Activated CD8-positive, alpha-beta memory T cell treated with anti-CD3 and anti-CD28 coated beads for 36 hours (primary cell): ENCODE data around the gene PYROXD2. TPM values are rescaled to one million over a fixed set of nuclear protein-coding genes. Genes with fewer than 3 reads are reported as not detected.
"Not testable (repeated sequence)": the region's sequence is repeated elsewhere in the genome, so short reads cannot be mapped to it uniquely, and the experiment has no call there.

Experiments used
- CTCF ChIA-PET: fragments of 350-600 bp; sonication (Branson Sonifier 250); formaldehyde crosslinking; loops from one replicate; lab custom pipeline; 2021; ENCODE audit warnings: antibody characterized with exemption; lab: Charles Lee
- POLR2A ChIA-PET: fragments of 350-600 bp; sonication (Branson Sonifier 250); formaldehyde crosslinking; loops from one replicate; lab custom pipeline; 2021; ENCODE audit warnings: antibody characterized with exemption; lab: Charles Lee
- total RNA-seq, 2 experiments: library from RNA; stranded (reverse); gene quantifications; one replicate each; pipeline ENCODE4 v1.2.3, GENCODE V29; 2021

Gene PYROXD2
- total RNA-seq, 2 experiments from 2014 or later: 1.3 to 2.2 TPM

- ChIA-PET CTCF (interaction anchor here (1.1 kb wide), 1 partner anchor 10 kb away, joined by 3 read pairs; no protein-coding TSS in a partner anchor), POLR2A (no interaction called here)
Observed at GRCh38 chr10:98403812-98404504, 11.0 kb downstream of the PYROXD2 start.

DNA sequence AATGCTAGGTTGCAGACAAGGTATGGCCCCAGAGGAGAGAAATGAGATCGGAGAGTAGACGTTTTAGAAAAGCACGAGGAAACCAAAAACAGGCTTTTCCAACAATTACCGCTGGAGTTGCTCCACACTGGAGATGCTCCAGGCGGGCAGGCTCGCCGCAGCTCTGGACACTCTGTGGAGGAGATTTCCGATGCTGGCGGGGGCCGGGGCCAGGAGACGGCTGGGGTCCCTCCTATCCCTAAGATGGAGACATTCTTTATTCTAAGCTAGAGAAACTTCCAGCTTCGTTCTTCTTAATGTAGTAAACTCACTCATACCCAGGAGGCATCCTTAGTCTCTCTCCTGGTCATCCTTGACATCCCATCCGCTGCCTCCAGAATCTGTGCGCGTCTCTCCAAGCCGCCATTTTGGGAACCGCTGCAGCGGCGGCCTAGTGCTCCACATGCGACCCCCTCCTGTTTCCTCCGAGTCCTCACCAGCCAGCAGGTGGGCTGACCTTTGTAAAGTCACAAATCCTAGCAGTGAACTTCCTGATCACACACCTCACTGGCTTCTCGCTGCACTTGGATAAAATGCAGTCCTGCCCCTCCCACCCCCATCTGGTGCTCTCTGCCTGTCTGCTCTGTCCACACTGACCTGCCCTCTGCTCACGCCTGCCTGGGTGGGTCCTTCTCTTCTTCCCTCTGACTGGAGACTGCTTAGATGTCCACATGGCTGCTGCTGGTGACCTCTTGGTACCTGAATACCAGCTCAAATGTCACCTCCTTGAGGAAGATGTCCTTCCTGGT, 11.9 kb downstream of the PYROXD2 start:
- CTCF ChIA-PET: no interaction called here
- POLR2A ChIA-PET: no interaction called here

- CTCF ChIA-PET: no interaction called here
- POLR2A ChIA-PET: no interaction called here
Observed at GRCh38 chr10:98402478-98402877, 12.5 kb downstream of the PYROXD2 start.

DNA sequence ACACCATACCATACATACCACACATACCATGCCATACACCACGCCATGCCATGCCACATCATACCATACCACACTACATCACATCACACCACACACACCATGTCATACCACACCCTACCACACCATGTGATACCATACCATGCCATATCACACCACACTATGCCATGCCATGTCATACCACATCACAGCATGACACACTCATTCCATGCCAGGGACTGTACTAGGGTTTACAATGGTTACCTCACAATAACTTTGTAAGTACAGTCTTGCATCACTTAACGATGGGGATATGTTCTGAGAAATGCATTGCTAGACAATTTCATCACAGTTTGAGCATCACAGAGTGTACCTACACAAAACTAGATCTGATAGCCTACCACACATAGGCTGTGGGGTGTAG, 14.5 kb downstream of the PYROXD2 start:
- POLR2A ChIA-PET: no interaction called here

GRCh38 chr10:98399784-98400183, 15.2 kb downstream of the PYROXD2 start:
- POLR2A ChIA-PET: no interaction called here
- CTCF ChIA-PET: no interaction called here

More for the DNA sequence above, 14.5 kb downstream of the PYROXD2 start:
- CTCF ChIA-PET: no interaction called here

- ChIA-PET POLR2A (no interaction called here), CTCF (interaction anchor here (1.5 kb wide), 1 partner anchor 10 kb away, joined by 3 read pairs; no protein-coding TSS in a partner anchor)
Observed at GRCh38 chr10:98397089-98397600, 17.8 kb downstream of the PYROXD2 start.

- ChIA-PET POLR2A (no interaction called here), CTCF (interaction anchor here (1.3 to 1.5 kb wide), 2 partner anchors 9 to 30 kb away, joined by 3 read pairs; no protein-coding TSS in a partner anchor)
Observed at GRCh38 chr10:98396096-98397063, 18.6 kb downstream of the PYROXD2 start.

GRCh38 chr10:98394851-98395440, 20.0 kb downstream of the PYROXD2 start:
- CTCF ChIA-PET: interaction anchor here (1.1 kb wide), 1 partner anchor 55 kb away, joined by 3 read pairs; no protein-coding TSS in a partner anchor
- POLR2A ChIA-PET: no interaction called here

DNA sequence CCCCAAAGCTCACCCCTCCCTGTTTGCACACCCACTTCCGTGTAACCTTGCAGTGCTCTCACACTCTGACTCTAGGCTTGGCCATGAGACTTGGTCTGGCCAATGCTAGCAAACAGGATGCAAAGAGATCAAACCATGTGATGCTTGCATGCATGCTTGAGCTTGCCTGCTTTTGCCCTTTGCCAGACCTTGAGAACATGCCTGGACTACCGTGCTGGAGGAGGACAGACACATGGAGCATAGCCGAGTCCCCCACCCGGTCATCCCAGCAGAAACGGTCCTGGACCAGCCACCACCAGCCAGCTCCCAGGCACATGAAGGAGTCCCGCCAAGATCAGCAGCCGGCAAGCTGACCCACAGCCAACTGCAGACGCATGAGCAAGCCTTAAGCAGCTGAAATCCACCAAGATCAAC, 23.4 kb downstream of the PYROXD2 start:
- ChIA-PET POLR2A (no interaction called here), CTCF (no interaction called here)

DNA sequence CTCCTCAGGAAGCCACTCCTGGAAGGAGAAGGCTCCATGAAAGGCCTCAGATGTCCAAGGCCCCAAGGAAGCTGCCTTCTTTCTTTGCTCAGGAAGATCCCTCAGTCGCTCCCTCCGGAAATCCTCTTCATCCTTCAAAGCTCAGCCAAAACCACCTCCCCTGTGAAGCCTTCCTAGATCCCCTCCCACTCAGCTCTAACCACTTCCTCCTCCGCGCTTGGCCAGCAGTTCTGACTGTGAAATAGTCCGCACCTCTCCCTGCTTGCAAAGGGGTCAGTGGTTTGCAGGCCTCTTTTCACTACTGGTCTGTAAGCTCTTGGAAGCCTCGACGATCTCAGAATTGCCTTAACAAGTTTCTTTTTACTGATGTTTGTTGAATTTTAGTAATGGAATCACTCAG, 23.9 kb downstream of the PYROXD2 start:
- POLR2A ChIA-PET: no interaction called here
- CTCF ChIA-PET: no interaction called here

GRCh38 chr10:98390406-98390805, 24.6 kb downstream of the PYROXD2 start:
- ChIA-PET POLR2A (no interaction called here), CTCF (no interaction called here)

- CTCF ChIA-PET: no interaction called here
- POLR2A ChIA-PET: no interaction called here
Observed at GRCh38 chr10:98389398-98389797, 25.6 kb downstream of the PYROXD2 start.

DNA sequence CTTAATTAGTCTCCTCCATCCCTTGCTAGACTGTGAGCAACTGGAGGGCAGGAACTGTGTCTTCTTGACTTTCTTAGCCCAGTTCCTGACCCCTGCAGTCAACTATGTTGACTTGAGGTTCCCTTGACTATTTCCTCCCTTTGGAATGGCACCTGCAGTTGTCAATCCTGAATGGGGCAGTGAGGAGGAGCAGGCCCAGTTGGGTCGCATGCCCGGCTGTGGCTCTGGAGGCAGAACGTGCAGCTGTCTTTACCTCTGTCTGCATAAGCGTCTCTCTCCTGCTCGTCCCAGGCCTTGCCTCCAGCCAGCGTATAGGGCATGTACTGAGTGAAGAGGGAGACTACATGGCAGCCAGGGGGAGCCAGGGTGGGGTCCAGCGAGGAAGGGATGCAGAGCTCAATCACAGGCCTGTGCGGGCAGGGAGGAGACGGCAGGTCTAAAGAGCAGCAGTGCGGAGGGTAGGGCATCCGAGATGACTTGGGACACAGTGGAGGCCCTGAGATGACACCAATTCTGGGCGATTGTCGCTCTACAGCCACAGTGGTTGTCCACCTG, 26.8 kb downstream of the PYROXD2 start:
- ChIA-PET CTCF (interaction anchor here (1.5 kb wide), 1 partner anchor 8 kb away, joined by 3 read pairs; no protein-coding TSS in a partner anchor), POLR2A (no interaction called here)

DNA sequence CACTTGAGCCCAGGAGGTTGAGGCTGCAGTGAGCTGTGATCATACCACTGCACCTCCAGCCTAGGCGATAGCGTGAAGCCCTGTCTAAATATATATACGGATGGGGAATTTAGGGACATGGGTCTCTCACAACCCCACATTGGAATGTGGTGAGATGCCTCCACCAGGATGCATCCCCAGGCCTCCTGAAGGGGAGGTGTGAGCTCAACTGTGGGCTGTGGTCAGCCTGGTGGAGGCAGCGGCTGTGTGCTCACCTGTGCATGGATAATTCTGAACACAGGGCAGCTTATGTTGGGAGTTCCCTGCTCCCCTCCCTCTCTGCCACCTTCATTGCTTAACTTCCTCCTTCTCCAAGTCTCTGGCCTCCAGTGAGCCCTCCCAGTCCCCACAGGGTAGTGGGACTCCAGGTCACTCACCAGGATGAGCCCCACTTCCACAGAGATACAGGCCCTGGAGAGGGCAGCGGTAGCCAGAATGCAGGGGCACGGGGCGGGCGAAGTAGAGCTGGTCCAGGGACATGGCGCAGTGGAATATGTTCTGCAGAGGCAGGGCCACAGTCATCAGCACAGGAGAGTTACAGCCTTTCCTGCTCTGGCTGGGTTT, 30.4 kb downstream of the PYROXD2 start:
- POLR2A ChIA-PET: no interaction called here
- CTCF ChIA-PET: no interaction called here

GRCh38 chr10:98383869-98384268, 31.1 kb downstream of the PYROXD2 start:
- ChIA-PET POLR2A (no interaction called here), CTCF (no interaction called here)

DNA sequence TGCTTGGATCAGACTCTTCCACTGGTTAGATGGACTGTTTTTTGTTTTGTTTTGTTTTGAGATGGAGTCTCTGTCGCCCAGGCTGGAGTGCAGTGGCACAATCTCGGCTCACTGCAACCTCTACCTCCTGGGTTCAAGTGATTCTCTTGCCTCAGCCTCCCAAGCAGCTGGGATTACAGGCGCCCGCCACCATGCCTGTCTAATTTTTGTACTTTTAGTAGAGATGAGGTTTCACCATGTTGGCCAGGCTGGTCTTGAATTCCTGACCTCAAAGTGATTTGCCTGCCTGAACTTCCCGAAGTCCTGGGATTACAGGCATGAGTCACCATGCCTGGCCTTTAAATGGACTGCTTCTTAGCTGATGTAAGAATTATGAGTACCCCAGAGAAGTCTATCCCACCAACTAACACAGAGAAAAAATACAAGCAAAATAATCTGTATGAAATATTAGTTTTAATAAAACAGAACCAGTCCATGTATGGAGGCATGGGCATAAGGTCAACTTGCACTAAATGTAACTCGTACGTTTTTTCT, 31.8 kb downstream of the PYROXD2 start:
- POLR2A ChIA-PET, CTCF ChIA-PET: not testable (repeated sequence)

DNA sequence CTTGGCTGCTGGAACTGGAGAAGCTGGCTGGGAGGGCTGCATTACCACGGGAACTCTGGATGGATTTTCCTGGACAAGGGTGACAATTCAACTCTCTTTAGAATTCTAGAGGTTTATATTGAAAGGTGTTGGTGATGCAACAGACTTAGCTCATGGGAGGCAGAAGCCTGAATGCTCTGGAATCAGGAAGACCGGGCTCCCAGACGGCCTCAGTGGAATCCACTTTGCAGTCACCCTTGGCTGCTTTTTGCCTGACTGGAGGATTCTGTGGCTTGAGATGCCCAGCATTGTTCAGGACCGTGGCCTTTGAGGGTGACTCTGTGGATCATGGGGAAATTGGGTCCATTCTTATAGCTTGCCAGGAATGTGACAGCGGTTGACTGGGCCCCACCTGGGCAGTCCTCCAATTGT, 32.3 kb downstream of the PYROXD2 start:
- POLR2A ChIA-PET: no interaction called here
- CTCF ChIA-PET: no interaction called here
